Measurements from ENCODE around the gene MPZL2.
A peak's percentile ranks its signal among the peaks of the same experiment; 100 is the strongest.

Gene MPZL2

GRCh38 chr11:118263695-118264568 is at the start of gene MPZL2:
MPZL2 (minus strand) TSS chr11:118264297; CDS start chr11:118264153, 144 bp downstream.
- no peak for TF ChIP-seq CTCF (IDR thresholded peaks at IDR 0.05)
- Histone ChIP-seq H3K36me3 (no peaks in the 10 kb centered on the region), H3K4me3 (peak within 1 kb of the TSS; percentile 36 to 45), H3K9me3 (no peaks in the 10 kb centered on the region), H3K27me3 (peaks cover 0 to 30% of the 10 kb centered on the region in 2 donors), H3K4me1 (peaks cover 0 to 9% (median 5%) of the 10 kb centered on the region in 4 donors), H3K27ac (no peak within 1 kb of the TSS)
- intact Hi-C loops (cut with DNase I; ENCODE audit: low total_unique reads): no loop called here
- peak in 1 of 2 donors; percentile 26 for DNase-seq

DNA sequence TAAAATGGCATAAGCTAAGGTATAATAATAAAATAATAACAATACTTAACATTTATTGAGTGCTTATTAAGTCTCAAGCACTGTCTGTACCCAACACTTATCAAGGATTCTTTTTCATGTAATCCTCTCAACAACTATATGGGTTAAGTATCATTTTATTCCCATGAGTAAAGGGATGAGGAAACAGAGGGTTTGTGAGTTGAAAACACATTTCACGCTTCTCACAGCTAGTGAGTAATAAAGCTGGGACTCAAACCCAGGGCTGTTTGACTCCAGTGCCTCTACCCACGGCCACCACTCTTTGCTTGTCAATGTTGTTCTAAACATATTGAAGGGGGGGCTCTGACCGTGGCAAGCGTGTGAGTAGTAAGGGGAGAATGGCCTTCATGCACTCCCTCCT is 49.1 kb upstream of the MPZL2 start:
- H3K27ac ChIP-seq: no peak overlapping the region
- no peak for DNase-seq
- H3K4me1 ChIP-seq: peaks cover 0 to 16% (median 5%) of the 10 kb centered on the region in 4 donors
- no peak for TF ChIP-seq CTCF (IDR thresholded peaks at IDR 0.05)
- H3K36me3 ChIP-seq: no peaks in the 10 kb centered on the region
- intact Hi-C loops (cut with DNase I; ENCODE audit: low total_unique reads): no loop called here
- H3K27me3 ChIP-seq: peaks cover 0 to 44% of the 10 kb centered on the region in 2 donors
- no peaks in the 10 kb centered on the region for H3K9me3 ChIP-seq
- no peak overlapping the region for H3K4me3 ChIP-seq

- no peak overlapping the region for H3K4me3 ChIP-seq
- H3K4me1 ChIP-seq: peaks cover 0 to 16% (median 5%) of the 10 kb centered on the region in 4 donors
- H3K9me3 ChIP-seq: no peaks in the 10 kb centered on the region
- TF ChIP-seq CTCF (IDR thresholded peaks at IDR 0.05): no peak
- H3K27me3 ChIP-seq: peaks cover 0 to 42% of the 10 kb centered on the region in 2 donors
- H3K36me3 ChIP-seq: no peaks in the 10 kb centered on the region
- intact Hi-C loops (cut with DNase I; ENCODE audit: low total_unique reads): no loop called here
- H3K27ac ChIP-seq: no peak overlapping the region
- no peak for DNase-seq
Measured at GRCh38 chr11:118312328-118312727, 48.2 kb upstream of the MPZL2 start.

DNA sequence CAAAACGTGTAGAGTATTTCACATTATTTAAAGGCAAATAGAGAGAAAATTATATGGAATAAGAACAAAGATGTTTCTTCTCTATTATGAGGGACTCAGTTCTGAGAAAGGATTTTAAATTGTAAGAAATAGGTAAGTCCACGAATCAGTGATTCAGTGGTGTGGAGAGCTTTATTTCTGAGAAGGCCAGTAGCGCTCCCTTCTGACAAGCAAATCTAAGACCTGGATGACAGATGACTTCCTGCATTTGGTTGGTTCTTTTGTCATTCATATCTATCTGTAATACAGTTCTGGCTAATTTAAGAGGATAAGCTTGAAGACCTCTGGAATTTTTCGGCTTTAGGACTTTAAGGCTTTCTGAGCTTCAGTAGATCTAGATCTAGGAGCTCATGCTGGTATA is 47.4 kb upstream of the MPZL2 start:
- Histone ChIP-seq H3K4me3 (no peak overlapping the region), H3K9me3 (no peaks in the 10 kb centered on the region), H3K4me1 (peaks cover 0 to 14% (median 3%) of the 10 kb centered on the region in 4 donors), H3K27ac (no peak overlapping the region), H3K36me3 (no peaks in the 10 kb centered on the region), H3K27me3 (peaks cover 0 to 42% of the 10 kb centered on the region in 2 donors)
- intact Hi-C loops (cut with DNase I; ENCODE audit: low total_unique reads): no loop called here
- no peak for DNase-seq
- no peak for TF ChIP-seq CTCF (IDR thresholded peaks at IDR 0.05)

- intact Hi-C loops (cut with DNase I; ENCODE audit: low total_unique reads): no loop called here
- Histone ChIP-seq H3K9me3 (no peaks in the 10 kb centered on the region), H3K27me3 (peaks cover 0 to 40% of the 10 kb centered on the region in 2 donors), H3K36me3 (no peaks in the 10 kb centered on the region), H3K27ac (no peak overlapping the region), H3K4me3 (no peak overlapping the region), H3K4me1 (peaks cover 0 to 9% (median 1%) of the 10 kb centered on the region in 4 donors)
- no peak for DNase-seq
- TF ChIP-seq CTCF (IDR thresholded peaks at IDR 0.05): no peak
Measured at GRCh38 chr11:118310781-118311485, 46.8 kb upstream of the MPZL2 start.
